GM21360 (cell line): ENCODE results near the gene SSBP3.
"Not testable (repeated sequence)": the region's sequence is repeated elsewhere in the genome, so short reads cannot be mapped to it uniquely, and the experiment has no call there.

Experiments
- ATAC-seq: cut with Tn5 transposase; IDR thresholded peaks from one replicate; pipeline ENCODE4 v1.9.1; 2021; ENCODE audit warnings: mild to moderate bottlenecking, moderate library complexity; ENCODE audit not compliant: unreplicated experiment

SSBP3 gene

DNA sequence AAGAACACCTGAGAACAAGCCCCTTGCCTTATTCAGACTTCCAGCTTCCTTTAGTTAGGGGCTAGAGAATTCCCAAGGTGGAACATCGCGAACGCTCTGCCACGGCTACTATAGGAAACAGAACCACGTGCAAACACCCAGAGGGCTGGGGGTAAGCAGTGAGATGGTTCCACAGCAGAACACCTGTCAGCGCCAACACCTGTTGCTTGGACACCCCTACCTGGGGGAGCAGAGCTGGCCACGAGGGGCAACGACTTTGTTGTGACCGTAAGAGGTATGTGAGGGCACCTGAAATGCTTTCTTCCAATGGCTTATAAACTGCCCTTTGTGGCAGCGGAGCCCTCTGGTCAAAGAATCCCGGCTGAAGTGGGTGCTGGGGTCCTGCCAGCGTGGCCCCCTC is 155.5 kb downstream of the SSBP3 start:
- no peak for ATAC-seq

- ATAC-seq, result no peak
These were observed 156.3 kb downstream of the SSBP3 start for GRCh38 chr1:54249819-54250435.

DNA sequence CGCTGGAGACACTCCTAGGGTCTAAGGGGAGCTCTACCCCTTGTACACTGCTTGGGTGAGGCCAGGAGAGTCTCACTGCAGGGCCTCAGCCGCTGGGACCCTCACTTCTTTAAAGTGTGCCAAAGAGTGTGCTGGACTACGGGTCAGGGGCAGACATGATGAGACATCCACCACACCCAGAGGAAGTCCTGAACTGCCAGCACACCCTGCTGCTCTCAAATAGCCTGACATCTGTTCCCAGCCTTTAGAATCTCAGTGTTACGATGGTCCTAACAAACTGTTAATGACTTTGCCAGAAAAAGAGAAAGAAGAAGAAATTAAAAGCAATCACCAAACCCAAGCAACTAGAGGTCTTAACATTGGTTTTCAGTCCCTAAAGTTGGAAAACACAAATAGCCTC is 157.2 kb downstream of the SSBP3 start:
- no peak for ATAC-seq

GRCh38 chr1:54247863-54248515 is 158.2 kb downstream of the SSBP3 start:
- no peak for ATAC-seq

DNA sequence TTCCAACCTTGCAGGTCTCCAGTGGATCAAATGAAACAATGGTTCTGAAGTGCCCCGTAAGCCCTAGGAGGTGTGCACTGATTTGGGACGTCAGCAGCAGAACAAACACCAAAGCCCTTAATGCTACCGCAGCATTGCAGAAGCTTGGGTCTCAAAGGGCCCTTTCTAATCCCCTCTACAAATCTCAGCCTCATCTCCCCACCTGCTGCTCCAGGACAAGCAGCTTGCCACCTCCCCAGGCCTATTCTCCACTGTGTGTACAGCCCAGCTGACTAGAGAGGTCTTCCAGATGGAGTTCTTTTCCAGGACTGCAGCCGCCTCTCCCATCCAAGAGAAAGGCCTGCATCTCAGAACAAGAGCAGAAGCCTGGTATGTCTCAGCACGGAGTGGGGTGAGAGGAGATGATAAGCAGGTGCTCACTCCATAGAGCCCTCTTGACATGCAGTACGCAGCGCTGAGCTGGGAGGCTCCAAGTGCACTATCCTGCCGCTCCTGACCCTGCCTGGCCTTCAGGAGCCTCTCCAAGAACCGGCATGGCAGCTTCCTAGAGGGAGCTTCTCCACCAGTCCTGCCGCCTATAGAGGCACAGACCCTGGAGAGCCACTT is 160.0 kb downstream of the SSBP3 start:
- ATAC-seq, result no peak

DNA sequence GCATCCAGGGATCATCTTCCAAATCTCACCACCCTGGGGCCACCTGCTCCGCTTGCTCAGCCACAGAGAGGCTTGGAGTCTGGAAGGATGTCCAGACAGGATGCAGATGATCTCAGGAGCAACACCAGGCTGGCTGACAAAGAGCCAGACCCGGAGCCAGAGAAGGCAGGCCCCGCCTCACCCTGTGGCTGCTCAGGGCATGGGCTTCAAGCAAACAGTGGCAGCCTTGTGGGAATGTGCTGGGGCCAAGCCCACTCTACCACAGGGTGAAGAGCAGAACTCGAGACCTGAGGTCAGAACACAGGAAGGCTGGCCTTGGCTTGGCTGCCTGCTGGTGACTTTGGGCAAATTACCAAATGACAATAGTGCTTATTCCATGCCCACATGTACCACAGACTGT is 160.7 kb downstream of the SSBP3 start:
- ATAC-seq, result no peak

- no peak for ATAC-seq
These were observed 161.5 kb downstream of the SSBP3 start for GRCh38 chr1:54244655-54245054.

GRCh38 chr1:54243022-54243421 is 163.2 kb downstream of the SSBP3 start:
- ATAC-seq, result no peak

- ATAC-seq, result no peak
These were observed 164.8 kb downstream of the SSBP3 start for GRCh38 chr1:54241364-54241763.

DNA sequence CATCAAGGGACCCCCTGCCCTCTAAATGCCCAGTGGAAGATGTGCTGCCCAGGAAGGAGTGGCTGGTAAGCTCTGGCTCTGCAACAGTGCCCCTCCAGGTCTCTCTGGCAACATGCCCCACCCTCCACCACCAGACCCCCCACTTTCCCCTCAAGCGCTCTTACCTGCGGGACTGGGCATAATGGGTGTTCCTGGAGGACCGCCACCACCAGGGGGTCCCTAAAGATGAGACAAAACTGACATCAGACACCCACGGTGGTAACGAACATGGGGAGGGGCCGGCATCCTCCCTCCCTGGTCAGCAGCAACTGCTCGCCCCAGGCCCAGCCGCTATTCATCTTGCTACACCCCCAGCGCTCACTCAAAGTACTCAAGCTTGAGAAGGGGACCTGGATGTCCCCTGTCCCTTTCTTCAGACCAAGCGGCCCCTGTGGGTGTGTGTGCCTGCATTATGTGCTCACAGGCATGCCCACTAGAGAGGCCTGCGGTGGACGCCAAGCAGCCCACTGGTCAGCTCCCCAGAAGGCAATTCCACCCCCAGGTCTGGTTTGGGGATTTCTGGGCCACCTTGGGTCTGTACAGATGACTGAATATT is 165.4 kb downstream of the SSBP3 start:
- no peak for ATAC-seq

- no peak for ATAC-seq
These were observed 166.6 kb downstream of the SSBP3 start for GRCh38 chr1:54239631-54240031.

DNA sequence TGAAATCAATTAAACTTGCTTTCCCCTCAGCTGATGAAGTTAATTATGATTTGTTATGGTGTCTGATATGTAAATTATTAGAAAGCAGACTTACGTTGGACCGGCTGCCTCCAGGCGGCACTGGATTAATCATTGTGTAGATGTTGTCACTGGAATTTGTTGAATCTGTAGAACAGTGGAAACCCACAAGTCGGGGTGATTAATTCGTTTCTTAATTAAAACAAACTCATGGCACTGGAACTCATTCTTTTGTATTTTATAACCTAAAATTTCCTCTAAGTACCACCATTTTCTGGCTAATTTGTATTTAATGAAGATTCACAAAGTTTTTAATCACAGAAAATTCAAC is 167.2 kb downstream of the SSBP3 start:
- ATAC-seq, result no peak

- ATAC-seq, result no peak
These were observed 167.7 kb downstream of the SSBP3 start for GRCh38 chr1:54238353-54239034.

- no peak for ATAC-seq
These were observed 168.6 kb downstream of the SSBP3 start for GRCh38 chr1:54237586-54237985.

- ATAC-seq, result no peak
These were observed 171.9 kb downstream of the SSBP3 start for GRCh38 chr1:54234284-54234683.

GRCh38 chr1:54233196-54233595 is 173.0 kb downstream of the SSBP3 start:
- not testable (repeated sequence) for ATAC-seq

DNA sequence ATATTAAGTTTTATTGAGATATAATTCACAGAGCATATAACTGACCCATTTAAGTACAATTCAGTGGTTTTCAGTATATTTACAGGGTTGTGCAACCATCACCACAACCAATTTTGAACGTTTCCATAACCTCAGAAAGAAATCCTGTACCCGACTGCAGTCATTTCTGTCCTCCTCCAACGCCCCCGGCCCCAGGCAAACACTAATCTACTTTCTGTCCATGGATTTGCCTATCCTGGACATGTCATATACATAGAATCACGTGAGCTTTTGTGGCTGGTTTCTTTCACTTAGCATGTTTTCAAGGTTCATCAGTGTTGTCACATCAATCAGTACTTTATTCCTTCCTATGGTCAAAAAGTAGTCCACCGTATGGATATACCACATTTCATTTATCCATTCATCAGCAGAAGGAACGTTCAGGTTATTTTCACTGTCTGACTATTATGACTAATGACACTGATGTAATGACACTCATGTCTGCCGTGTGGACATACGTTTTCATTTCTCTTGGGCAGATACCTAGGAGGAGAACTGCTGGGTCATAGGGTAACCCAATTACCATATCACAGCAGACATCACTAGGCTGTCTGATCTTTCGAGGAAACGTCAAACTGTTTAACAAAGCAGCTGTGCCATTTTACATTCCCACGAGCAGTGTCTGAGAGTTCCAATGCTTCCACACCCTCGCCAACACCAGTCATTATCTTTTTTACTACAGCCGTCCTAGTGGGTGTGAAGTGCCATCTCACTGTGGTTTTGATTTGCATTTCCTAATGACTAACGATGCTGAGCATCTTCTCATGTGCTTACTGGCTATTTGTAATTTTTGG is 175.5 kb downstream of the SSBP3 start:
- ATAC-seq, result no peak

GRCh38 chr1:54229281-54229891 is 176.8 kb downstream of the SSBP3 start:
- ATAC-seq, result no peak

- no peak for ATAC-seq
These were observed 177.5 kb downstream of the SSBP3 start for GRCh38 chr1:54228638-54229079.

- ATAC-seq, result no peak
These were observed 178.3 kb downstream of the SSBP3 start for GRCh38 chr1:54227891-54228310.
